Measurements from ENCODE around the gene RHOT2. TPM values are rescaled to one million over a fixed set of nuclear protein-coding genes. Genes with fewer than 3 reads are reported as not detected.

RHOT2 gene
- total and polyA plus RNA-seq, 9 of the 15 experiments (the other 6 are each of a cell fraction or from before 2014, with no cell fraction given), result 5.0 to 373 (median 112) TPM

DNA sequence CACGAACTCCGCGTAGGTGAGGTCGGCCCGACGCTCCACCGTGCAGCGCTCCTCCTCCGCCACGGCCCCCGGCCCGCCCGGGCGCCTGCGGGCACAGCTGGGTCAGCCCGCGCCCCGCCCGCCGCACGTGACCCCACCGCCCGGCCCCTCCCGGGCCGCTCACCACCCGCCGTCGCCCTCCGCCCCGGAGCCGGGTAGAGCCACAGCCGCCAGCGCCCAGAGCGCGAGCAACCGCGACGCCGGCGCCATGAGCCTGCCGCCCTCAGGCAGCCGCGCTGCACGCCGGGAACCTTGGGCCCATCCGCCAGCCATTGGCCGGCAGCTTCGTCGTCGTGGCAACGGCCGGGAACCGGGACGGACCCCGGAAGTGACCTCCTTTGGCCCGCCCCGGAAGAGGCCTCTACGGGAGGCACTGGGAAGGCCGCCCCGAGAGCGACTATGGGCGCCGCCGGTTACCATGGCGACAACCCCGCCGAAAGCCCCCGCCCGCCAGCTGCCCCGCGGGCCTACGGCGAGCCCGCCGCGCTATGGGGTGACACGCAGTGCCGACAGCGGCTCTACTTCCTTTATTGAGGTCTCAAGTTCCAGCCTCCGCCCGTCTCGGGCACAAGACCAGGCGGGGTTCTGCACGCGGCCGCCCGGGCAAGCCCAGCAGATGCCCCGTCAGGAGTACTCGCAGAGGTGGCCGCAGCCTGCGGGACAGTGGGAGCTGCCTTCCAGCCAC lies 16.3 kb downstream of the RHOT2 start, which contains the start of gene JMJD8 (continued):
- TF ChIP-seq, protein P1, sequence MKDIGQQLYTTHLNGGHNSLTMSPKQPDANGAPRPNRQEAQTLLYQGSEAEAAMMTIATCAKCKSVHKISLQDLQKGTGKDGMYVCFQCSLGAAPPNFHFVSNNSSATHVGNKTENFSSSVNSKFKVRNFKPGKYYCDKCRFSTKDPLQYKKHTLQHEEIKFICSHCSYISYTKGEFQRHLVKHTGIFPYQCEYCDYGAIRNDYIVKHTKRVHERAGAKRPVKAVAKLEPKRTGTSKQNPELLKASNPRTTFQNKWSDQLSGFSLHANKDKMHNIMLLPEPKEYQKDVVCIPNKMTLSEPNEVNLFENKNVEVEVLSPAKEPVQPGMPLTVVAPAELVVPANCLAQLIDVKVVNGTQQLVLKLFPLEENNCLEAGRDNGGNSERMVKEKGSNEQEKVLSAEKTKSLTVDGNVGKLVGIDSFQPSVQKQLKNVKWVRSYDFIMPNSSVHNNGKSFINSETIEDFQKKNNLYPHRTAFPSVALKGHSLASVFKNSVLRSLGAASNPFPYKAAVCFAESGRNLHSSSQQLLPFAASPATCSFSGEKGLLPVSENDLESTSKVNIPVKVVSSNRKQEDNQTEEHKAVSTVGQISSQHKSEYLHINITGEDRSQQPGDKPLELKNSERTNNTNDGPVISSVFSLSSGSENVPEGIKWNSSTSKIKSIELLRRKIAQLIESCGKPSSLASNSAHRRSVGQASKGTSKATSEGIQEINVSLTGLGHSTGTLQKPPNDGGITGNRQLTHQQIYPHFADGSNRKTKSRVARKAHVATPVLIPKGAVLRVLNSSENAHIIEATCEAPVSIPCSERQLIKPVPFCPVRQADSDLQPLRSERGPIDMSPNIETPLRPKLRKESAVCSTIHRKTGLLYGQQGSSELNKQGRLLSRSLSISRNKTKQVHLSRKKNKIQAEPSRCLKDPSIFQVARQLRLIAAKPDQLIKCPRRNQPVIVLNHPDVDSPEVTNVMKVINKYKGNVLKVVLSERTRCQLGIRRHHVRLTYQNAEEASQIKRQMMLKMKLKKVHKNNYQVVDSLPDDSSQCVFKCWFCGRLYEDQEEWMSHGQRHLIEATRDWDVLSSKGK (CRISPR knock-in tag; IDR thresholded peaks at IDR 0.05), result no peak
- TF ChIP-seq NR2F6 (CRISPR knock-in tag; IDR thresholded peaks at IDR 0.05) (no peak), SRSF9 (IDR thresholded peaks at IDR 0.05; ENCODE audit: borderline replicate concordance, low read depth, low read length) (no peak), PML (IDR thresholded peaks at IDR 0.05; ENCODE audit: low read length) (no peak)
- TF ChIP-seq, protein P2, sequence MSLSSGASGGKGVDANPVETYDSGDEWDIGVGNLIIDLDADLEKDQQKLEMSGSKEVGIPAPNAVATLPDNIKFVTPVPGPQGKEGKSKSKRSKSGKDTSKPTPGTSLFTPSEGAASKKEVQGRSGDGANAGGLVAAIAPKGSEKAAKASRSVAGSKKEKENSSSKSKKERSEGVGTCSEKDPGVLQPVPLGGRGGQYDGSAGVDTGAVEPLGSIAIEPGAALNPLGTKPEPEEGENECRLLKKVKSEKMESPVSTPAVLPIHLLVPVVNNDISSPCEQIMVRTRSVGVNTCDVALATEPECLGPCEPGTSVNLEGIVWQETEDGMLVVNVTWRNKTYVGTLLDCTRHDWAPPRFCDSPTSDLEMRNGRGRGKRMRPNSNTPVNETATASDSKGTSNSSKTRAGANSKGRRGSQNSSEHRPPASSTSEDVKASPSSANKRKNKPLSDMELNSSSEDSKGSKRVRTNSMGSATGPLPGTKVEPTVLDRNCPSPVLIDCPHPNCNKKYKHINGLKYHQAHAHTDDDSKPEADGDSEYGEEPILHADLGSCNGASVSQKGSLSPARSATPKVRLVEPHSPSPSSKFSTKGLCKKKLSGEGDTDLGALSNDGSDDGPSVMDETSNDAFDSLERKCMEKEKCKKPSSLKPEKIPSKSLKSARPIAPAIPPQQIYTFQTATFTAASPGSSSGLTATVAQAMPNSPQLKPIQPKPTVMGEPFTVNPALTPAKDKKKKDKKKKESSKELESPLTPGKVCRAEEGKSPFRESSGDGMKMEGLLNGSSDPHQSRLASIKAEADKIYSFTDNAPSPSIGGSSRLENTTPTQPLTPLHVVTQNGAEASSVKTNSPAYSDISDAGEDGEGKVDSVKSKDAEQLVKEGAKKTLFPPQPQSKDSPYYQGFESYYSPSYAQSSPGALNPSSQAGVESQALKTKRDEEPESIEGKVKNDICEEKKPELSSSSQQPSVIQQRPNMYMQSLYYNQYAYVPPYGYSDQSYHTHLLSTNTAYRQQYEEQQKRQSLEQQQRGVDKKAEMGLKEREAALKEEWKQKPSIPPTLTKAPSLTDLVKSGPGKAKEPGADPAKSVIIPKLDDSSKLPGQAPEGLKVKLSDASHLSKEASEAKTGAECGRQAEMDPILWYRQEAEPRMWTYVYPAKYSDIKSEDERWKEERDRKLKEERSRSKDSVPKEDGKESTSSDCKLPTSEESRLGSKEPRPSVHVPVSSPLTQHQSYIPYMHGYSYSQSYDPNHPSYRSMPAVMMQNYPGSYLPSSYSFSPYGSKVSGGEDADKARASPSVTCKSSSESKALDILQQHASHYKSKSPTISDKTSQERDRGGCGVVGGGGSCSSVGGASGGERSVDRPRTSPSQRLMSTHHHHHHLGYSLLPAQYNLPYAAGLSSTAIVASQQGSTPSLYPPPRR (CRISPR knock-in tag; IDR thresholded peaks at IDR 0.05; ENCODE audit: borderline replicate concordance), result 0 out of 2 replicates have a peak, but pooled peaks have one; percentile 47
- TF ChIP-seq, protein P3, sequence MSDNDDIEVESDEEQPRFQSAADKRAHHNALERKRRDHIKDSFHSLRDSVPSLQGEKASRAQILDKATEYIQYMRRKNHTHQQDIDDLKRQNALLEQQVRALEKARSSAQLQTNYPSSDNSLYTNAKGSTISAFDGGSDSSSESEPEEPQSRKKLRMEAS (CRISPR knock-in tag; IDR thresholded peaks at IDR 0.05), result peak; percentile 67

Measured in K562 (cell line).